IMR-90 (cell line): ENCODE results near the gene ALDH1B1. TPM values are rescaled to one million over a fixed set of nuclear protein-coding genes. Genes with fewer than 3 reads are reported as not detected.

Experiments
- ATAC-seq: fragments of 200-7000 bp; cut with Tn5 transposase; 2 replicates; pipeline ENCODE4 v1.9.1; 2020; ENCODE audit warnings: low read depth, mild to moderate bottlenecking, moderate library complexity
- BruUV-seq: library from RNA; stranded (reverse); fragments of 400-500 nt; replicated peaks from 2 replicates; lab custom pipeline; 2021; lab: Mats Ljungman, UMichigan
- CTCF ChIA-PET: fragments of 300-600 bp; formaldehyde crosslinking; extraction: SDS; loops from one replicate; lab custom pipeline; 2021; ENCODE audit warnings: antibody characterized with exemption; lab: Yijun Ruan, JAX
- POLR2A ChIA-PET: fragments of 300-600 bp; sonication (Branson Sonifier 250); formaldehyde crosslinking; loops from one replicate; lab custom pipeline; 2022; ENCODE audit warnings: antibody characterized with exemption; ENCODE audit not compliant: unreplicated experiment; lab: Charles Lee
- DNase-seq: peaks from one replicate; pipeline ENCODE4 v3.0.0; 2013
- H2AFZ ChIP-seq: replicated peaks from 2 replicates; pipeline ENCODE3; 2013; ENCODE audit warnings: low read length, mild to moderate bottlenecking; ENCODE audit not compliant: poor library complexity
- H2AK5ac ChIP-seq: 2 replicates; pipeline ENCODE4 v1.6.1; 2013; ENCODE audit warnings: low read depth, low read length, inconsistent platforms
- H2AK9ac ChIP-seq: replicated peaks from 2 replicates; pipeline ENCODE3; 2013; ENCODE audit warnings: mild to moderate bottlenecking, low read depth, low read length, moderate library complexity; ENCODE audit not compliant: poor library complexity
- H2BK120ac ChIP-seq: 2 replicates; pipeline ENCODE4 v1.6.1; 2013; ENCODE audit warnings: low read depth, low read length, inconsistent platforms
- H2BK15ac ChIP-seq: 3 replicates; pipeline ENCODE4 v1.6.1; 2013; ENCODE audit warnings: low read depth, low read length, inconsistent platforms
- H2BK20ac ChIP-seq: 2 replicates; pipeline ENCODE4 v1.6.1; 2013; ENCODE audit warnings: low read depth, mild to moderate bottlenecking, inconsistent platforms, low read length, moderate library complexity
- H2BK5ac ChIP-seq: 2 replicates; pipeline ENCODE4 v1.6.1; 2013; ENCODE audit warnings: mild to moderate bottlenecking, low read depth, low read length, inconsistent platforms; ENCODE audit not compliant: poor library complexity, severe bottlenecking
- H3K14ac ChIP-seq: replicated peaks from 2 replicates; pipeline ENCODE4 v1.6.1; 2013; ENCODE audit warnings: low read depth, low read length, inconsistent platforms
- H3K18ac ChIP-seq: 2 replicates; pipeline ENCODE4 v1.6.1; 2013; ENCODE audit warnings: low read depth, low read length, control low read depth
- H3K23ac ChIP-seq: 2 replicates; pipeline ENCODE4 v1.6.1; 2013; ENCODE audit warnings: low read depth, low read length, inconsistent platforms
- H3K27ac ChIP-seq: 2 replicates; pipeline ENCODE4 v1.5.1; 2013; ENCODE audit warnings: mild to moderate bottlenecking, control low read depth, low read length; ENCODE audit not compliant: insufficient read depth
- H3K27me3 ChIP-seq: 2 replicates; pipeline ENCODE4 v1.6.1; 2013; ENCODE audit warnings: low read length; ENCODE audit not compliant: control insufficient read depth, insufficient read depth
- H3K36me3 ChIP-seq: 2 replicates; pipeline ENCODE4 v1.6.1; 2013; ENCODE audit warnings: low read length, mixed read lengths; ENCODE audit not compliant: control insufficient read depth, insufficient read depth
- H3K4ac ChIP-seq: 2 replicates; pipeline ENCODE4 v1.6.1; 2013; ENCODE audit warnings: low read depth, low read length, inconsistent platforms
- H3K4me1 ChIP-seq: 2 replicates; pipeline ENCODE4 v1.6.1; 2013; ENCODE audit warnings: low read length, mixed read lengths; ENCODE audit not compliant: control insufficient read depth, insufficient read depth
- H3K4me2 ChIP-seq: 2 replicates; pipeline ENCODE4 v1.6.1; 2013; ENCODE audit warnings: low read depth, mild to moderate bottlenecking, control low read depth, low read length, moderate library complexity
- H3K4me3 ChIP-seq: 2 replicates; pipeline ENCODE4 v1.5.1; 2013; ENCODE audit warnings: low read depth, mild to moderate bottlenecking, control low read depth, low read length, moderate library complexity; ENCODE audit not compliant: insufficient read depth
- H3K56ac ChIP-seq: 2 replicates; pipeline ENCODE4 v1.6.1; 2013; ENCODE audit warnings: low read length, inconsistent platforms; ENCODE audit not compliant: insufficient read depth; ENCODE audit errors: extremely low read depth
- H3K79me1 ChIP-seq, 2 experiments: 2 replicates each; pipeline ENCODE4 v1.6.1; 2013; ENCODE audit warnings: low read length in 2 of 2, inconsistent platforms in 1 of 2, low read depth in 1 of 2
- H3K9ac ChIP-seq: 2 replicates; pipeline ENCODE4 v1.6.1; 2013; ENCODE audit warnings: low read depth, low read length, control low read depth
- H3K9me1 ChIP-seq: 2 replicates; pipeline ENCODE4 v1.6.1; 2013; ENCODE audit warnings: low read length, inconsistent platforms; ENCODE audit not compliant: insufficient read depth
- H3K9me3 ChIP-seq: 2 replicates; pipeline ENCODE4 v1.6.1; 2013; ENCODE audit warnings: low read length; ENCODE audit not compliant: control insufficient read depth, insufficient read depth
- H4K20me1 ChIP-seq: 2 replicates; pipeline ENCODE4 v1.6.1; 2013; ENCODE audit warnings: low read length, inconsistent platforms; ENCODE audit not compliant: insufficient read depth
- H4K5ac ChIP-seq: 2 replicates; pipeline ENCODE4 v1.6.1; 2013; ENCODE audit warnings: mild to moderate bottlenecking, low read depth, low read length, control low read depth
- H4K8ac ChIP-seq, 2 experiments: 2 replicates each; pipeline ENCODE4 v1.6.1; 2013; ENCODE audit warnings: low read depth in 2 of 2, low read length in 2 of 2, control low read depth in 1 of 2, inconsistent platforms in 1 of 2
- H4K91ac ChIP-seq: 2 replicates; pipeline ENCODE4 v1.6.1; 2013; ENCODE audit warnings: low read depth, low read length, inconsistent platforms; ENCODE audit not compliant: insufficient read depth
- BHLHE40 ChIP-seq: fragments of 150-350 bp; IDR thresholded peaks from 2 replicates; pipeline ENCODE4 v1.6.1; 2016; ENCODE audit warnings: mild to moderate bottlenecking, low read depth, low read length
- CEBPB ChIP-seq: IDR thresholded peaks from 2 replicates; pipeline ENCODE4 v1.6.1; 2012; ENCODE audit warnings: low read depth, low read length, improper control_type of control experiment
- MAZ ChIP-seq: IDR thresholded peaks from 2 replicates; pipeline ENCODE4 v1.6.1; 2012; ENCODE audit warnings: low read depth, mild to moderate bottlenecking, low read length, improper control_type of control experiment, moderate library complexity, borderline replicate concordance
- NFE2L2 ChIP-seq: fragments of 150-350 bp; IDR thresholded peaks from 2 replicates; pipeline ENCODE4 v1.6.1; 2016; ENCODE audit warnings: low read depth, mild to moderate bottlenecking, low read length
- POLR2A ChIP-seq: IDR thresholded peaks from 2 replicates; pipeline ENCODE4 v1.6.1; 2012; ENCODE audit warnings: mild to moderate bottlenecking, low read depth, low read length
- RAD21 ChIP-seq: IDR thresholded peaks from 2 replicates; pipeline ENCODE4 v1.6.1; 2012; ENCODE audit warnings: low read length, improper control_type of control experiment
- RCOR1 ChIP-seq: IDR thresholded peaks from 2 replicates; pipeline ENCODE4 v1.6.1; 2012; ENCODE audit warnings: mild to moderate bottlenecking, low read length, improper control_type of control experiment; ENCODE audit not compliant: insufficient replicate concordance
- RFX5 ChIP-seq: IDR thresholded peaks from 2 replicates; pipeline ENCODE4 v1.8.0; 2012; ENCODE audit warnings: low read depth, mild to moderate bottlenecking, low read length, moderate library complexity
- SMC3 ChIP-seq: fragments of 150-350 bp; IDR thresholded peaks from 2 replicates; pipeline ENCODE4 v1.6.1; 2016; ENCODE audit warnings: low read depth, mild to moderate bottlenecking, antibody characterized with exemption, low read length, moderate library complexity
- WGBS, 2 experiments: methylation state at CpG; one replicate each; pipeline versions ENCODE4 v1.1.5 to v1.1.7; 2013; ENCODE audit warnings: missing lambda C conversion rate in 2 of 2; ENCODE audit not compliant: insufficient read length in 1 of 2; ENCODE audit errors: extremely low coverage in 2 of 2; 5-methylcytosine and 5-hydroxymethylcytosine counted together
- dilution Hi-C: fragments of 300-500 bp; cut with HindIII; formaldehyde crosslinking; loops from one replicate; pipeline ENCODE4 v1.14.3; 2018; ENCODE audit warnings: low sequenced_read_pairs; ENCODE audit not compliant: unreplicated experiment
- in situ Hi-C: fragments of 300-500 bp; cut with MboI; formaldehyde crosslinking; loops from 3 replicates; pipeline ENCODE4 v1.14.3; 2019; ENCODE audit warnings: low sequenced_read_pairs, inconsistent platforms, mixed read lengths
- intact Hi-C: fragments of 100-400 bp; cut with micrococcal nuclease; formaldehyde crosslinking; loops from 2 replicates; pipeline ENCODE4 v1.10.0; 2022
- polyA plus RNA-seq, 3 experiments: library from polyadenylated mRNA; depleted of rRNA; stranded (reverse); fragments of >200 nt; gene quantifications; 2 replicates each; pipeline ENCODE4 v1.2.3, GENCODE V29; 2012; ENCODE audit warnings: low replicate concordance in 1 of 3
- total RNA-seq: library from RNA; depleted of rRNA; stranded (reverse); fragments of >200 nt; gene quantifications from 2 replicates; pipeline ENCODE4 v1.2.3, GENCODE V29; 2012
- TF ChIP-seq, protein P1 (sequence below): fragments of 150-350 bp; IDR thresholded peaks from 2 replicates; pipeline ENCODE4 v1.6.1; 2017; ENCODE audit warnings: mild to moderate bottlenecking, antibody characterized with exemption, low read length, low read depth
- TF ChIP-seq, protein P2 (sequence below): conservative IDR thresholded peaks from 2 replicates; pipeline ENCODE4 v1.5.1; 2012; ENCODE audit warnings: mild to moderate bottlenecking, low read depth, low read length, improper control_type of control experiment
- TF ChIP-seq, protein P3 (sequence below): fragments of 150-350 bp; IDR thresholded peaks from 2 replicates; pipeline ENCODE4 v1.6.1; 2016; ENCODE audit warnings: low read depth, mild to moderate bottlenecking, low read length, moderate library complexity, borderline replicate concordance

Gene ALDH1B1
- total and polyA plus RNA-seq, 2 of the 4 experiments (the other 2 are of a cell fraction), result 29.6 to 37.6 TPM

DNA sequence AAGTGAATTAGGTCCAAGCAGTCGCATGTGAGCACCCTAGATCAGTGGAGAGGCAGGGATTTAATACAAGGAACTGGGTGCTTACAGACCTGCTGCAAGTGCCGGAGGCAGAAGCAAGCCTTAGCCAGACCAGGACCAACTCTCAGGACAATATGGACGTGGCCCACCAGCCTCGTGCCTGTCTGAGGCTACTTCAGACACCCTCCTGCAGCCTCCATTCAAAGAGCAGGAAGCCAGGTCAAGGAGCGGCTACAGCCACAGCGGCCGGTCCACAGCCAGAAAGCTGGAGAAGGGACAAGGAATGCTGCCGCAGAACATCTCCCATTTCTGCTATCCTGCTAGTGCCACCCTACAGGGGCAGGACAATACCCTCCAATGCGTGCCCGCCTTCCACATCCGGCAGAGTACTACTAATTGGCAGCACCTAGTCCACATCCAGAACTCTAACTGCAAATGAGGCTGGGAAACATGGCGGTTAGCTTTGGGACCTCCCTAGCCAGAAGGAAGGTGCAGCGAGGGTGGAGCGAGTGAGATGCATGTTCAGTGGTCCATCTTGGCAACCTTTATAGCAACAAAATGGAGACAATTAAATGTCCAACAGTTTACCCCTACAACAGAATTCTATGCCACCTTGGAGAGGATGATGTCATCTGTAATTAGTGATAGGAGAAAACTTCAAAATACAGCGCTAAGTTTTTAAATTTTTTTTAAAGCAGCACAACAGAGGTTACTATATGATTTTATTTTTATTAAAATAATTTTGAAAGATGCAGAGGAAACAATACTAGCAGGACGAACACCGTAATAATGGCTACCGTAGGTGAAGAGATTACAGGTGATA is 1.0 kb upstream of the ALDH1B1 start:
- Histone ChIP-seq H2AK9ac (peak overlapping the region; percentile 15), H4K91ac (peak overlapping the region; percentile 9; the same call in 1 of the 2 replicates), H3K23ac (no peak overlapping the region), H2AFZ (peak overlapping the region; percentile 68), H2BK15ac (peak overlapping the region; percentile 10; the same call in 1 of the 3 replicates), H3K4ac (no peak overlapping the region; the same call in 1 of the 2 replicates), H2BK5ac (no peak overlapping the region), H3K18ac (no peak overlapping the region), H4K8ac (peak overlapping the region in 1 of 2 experiments; percentile 59; a peak in 2 of 4 replicates), H3K14ac (no peak overlapping the region), H3K9ac (no peak overlapping the region), H3K36me3 (peaks cover 11% of the 10 kb centered on the region), H4K5ac (no peak overlapping the region; the same call in 1 of the 2 replicates), H2BK120ac (0 out of 2 replicates have a peak overlapping the region, but pooled peaks have one; percentile 13), H3K9me1 (peaks cover 13% of the 10 kb centered on the region), H3K4me3 (no peak overlapping the region), H2BK20ac (no peak overlapping the region), H2AK5ac (peak overlapping the region; percentile 44; the same call in 1 of the 2 replicates), H3K27ac (no peak overlapping the region), H3K4me1 (peaks cover 11% of the 10 kb centered on the region), H3K56ac (no peak overlapping the region), H3K4me2 (peak overlapping the region; percentile 81), H3K79me1 (peaks cover 16 to 30% of the 10 kb centered on the region in 2 experiments), H4K20me1 (no peaks in the 10 kb centered on the region; the same call in 1 of the 2 replicates), H3K27me3 (no peaks in the 10 kb centered on the region), H3K9me3 (no peaks in the 10 kb centered on the region)
- no TSS peak for BruUV-seq
- TF ChIP-seq, protein P1, sequence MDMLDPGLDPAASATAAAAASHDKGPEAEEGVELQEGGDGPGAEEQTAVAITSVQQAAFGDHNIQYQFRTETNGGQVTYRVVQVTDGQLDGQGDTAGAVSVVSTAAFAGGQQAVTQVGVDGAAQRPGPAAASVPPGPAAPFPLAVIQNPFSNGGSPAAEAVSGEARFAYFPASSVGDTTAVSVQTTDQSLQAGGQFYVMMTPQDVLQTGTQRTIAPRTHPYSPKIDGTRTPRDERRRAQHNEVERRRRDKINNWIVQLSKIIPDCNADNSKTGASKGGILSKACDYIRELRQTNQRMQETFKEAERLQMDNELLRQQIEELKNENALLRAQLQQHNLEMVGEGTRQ, result no peak
- TF ChIP-seq MAZ (no peak), BHLHE40 (no peak), RFX5 (no peak), POLR2A (no peak), RCOR1 (no peak), NFE2L2 (no peak), CEBPB (no peak), RAD21 (no peak), SMC3 (no peak)
- TF ChIP-seq, protein P2, sequence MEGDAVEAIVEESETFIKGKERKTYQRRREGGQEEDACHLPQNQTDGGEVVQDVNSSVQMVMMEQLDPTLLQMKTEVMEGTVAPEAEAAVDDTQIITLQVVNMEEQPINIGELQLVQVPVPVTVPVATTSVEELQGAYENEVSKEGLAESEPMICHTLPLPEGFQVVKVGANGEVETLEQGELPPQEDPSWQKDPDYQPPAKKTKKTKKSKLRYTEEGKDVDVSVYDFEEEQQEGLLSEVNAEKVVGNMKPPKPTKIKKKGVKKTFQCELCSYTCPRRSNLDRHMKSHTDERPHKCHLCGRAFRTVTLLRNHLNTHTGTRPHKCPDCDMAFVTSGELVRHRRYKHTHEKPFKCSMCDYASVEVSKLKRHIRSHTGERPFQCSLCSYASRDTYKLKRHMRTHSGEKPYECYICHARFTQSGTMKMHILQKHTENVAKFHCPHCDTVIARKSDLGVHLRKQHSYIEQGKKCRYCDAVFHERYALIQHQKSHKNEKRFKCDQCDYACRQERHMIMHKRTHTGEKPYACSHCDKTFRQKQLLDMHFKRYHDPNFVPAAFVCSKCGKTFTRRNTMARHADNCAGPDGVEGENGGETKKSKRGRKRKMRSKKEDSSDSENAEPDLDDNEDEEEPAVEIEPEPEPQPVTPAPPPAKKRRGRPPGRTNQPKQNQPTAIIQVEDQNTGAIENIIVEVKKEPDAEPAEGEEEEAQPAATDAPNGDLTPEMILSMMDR, result no peak
- TF ChIP-seq, protein P3, sequence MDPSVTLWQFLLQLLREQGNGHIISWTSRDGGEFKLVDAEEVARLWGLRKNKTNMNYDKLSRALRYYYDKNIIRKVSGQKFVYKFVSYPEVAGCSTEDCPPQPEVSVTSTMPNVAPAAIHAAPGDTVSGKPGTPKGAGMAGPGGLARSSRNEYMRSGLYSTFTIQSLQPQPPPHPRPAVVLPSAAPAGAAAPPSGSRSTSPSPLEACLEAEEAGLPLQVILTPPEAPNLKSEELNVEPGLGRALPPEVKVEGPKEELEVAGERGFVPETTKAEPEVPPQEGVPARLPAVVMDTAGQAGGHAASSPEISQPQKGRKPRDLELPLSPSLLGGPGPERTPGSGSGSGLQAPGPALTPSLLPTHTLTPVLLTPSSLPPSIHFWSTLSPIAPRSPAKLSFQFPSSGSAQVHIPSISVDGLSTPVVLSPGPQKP, result no peak
- POLR2A ChIA-PET, result no interaction called here
- no peak for DNase-seq
- ATAC-seq, result no peak
- WGBS, 2 experiments, result 100% methylated on average over 3 of the region's 18 CpGs; no CpG with 5 or more reads in 1 of the 2 experiments
- intact Hi-C loops, result no loop called here
- CTCF ChIA-PET, result interaction anchor here (0.6 to 0.7 kb wide), 2 partner anchors 14 to 274 kb away, joined by 3 to 4 read pairs; no protein-coding TSS in a partner anchor
- in situ Hi-C loops, result no loop called here
- dilution Hi-C loops, result loop anchor here (25.0 kb wide), 1 partner anchor 479 kb away; the partner anchor contains the start of gene SLC25A51
